HG02798 (cell line): ENCODE data around the gene ACVRL1.
"Not testable (repeated sequence)": the region's sequence is repeated elsewhere in the genome, so short reads cannot be mapped to it uniquely, and the experiment has no call there.

ENCODE experiments used
- ATAC-seq: cut with Tn5 transposase; IDR thresholded peaks from one replicate; pipeline ENCODE4 v1.9.1; 2021; ENCODE audit warnings: mild to moderate bottlenecking; ENCODE audit not compliant: unreplicated experiment, poor library complexity

Gene ACVRL1

GRCh38 chr12:51873251-51873994 lies 33.9 kb upstream of the ACVRL1 start:
- ATAC-seq: no peak

GRCh38 chr12:51874000-51874399 lies 33.3 kb upstream of the ACVRL1 start:
- ATAC-seq: no peak

GRCh38 chr12:51874486-51874885 lies 32.8 kb upstream of the ACVRL1 start:
- ATAC-seq: no peak

GRCh38 chr12:51879102-51879501 lies 28.2 kb upstream of the ACVRL1 start:
- ATAC-seq: no peak

GRCh38 chr12:51883295-51883694 lies 24.0 kb upstream of the ACVRL1 start:
- no peak for ATAC-seq

- no peak for ATAC-seq
These were observed 23.2 kb upstream of the ACVRL1 start for GRCh38 chr12:51883998-51884675.

GRCh38 chr12:51884676-51885229 lies 22.6 kb upstream of the ACVRL1 start:
- ATAC-seq: no peak

GRCh38 chr12:51885294-51886020 lies 21.8 kb upstream of the ACVRL1 start:
- not testable (repeated sequence) for ATAC-seq

- no peak for ATAC-seq
These were observed 21.1 kb upstream of the ACVRL1 start for GRCh38 chr12:51886021-51886710.

GRCh38 chr12:51887476-51888315 lies 19.6 kb upstream of the ACVRL1 start, which contains the start of gene ANKRD33:
ANKRD33 (plus strand) TSS chr12:51888103; CDS start chr12:51888187, 84 bp downstream.
- ATAC-seq: no peak

- ATAC-seq: no peak
These were observed 18.7 kb upstream of the ACVRL1 start for GRCh38 chr12:51888316-51889215.

GRCh38 chr12:51889216-51890132 lies 17.8 kb upstream of the ACVRL1 start:
- no peak for ATAC-seq

GRCh38 chr12:51890133-51890464 lies 17.2 kb upstream of the ACVRL1 start:
- ATAC-seq: no peak

- ATAC-seq: no peak
These were observed 16.7 kb upstream of the ACVRL1 start for GRCh38 chr12:51890511-51891171.

GRCh38 chr12:51891843-51892242 lies 15.5 kb upstream of the ACVRL1 start:
- ATAC-seq: no peak

GRCh38 chr12:51893786-51894185 lies 13.5 kb upstream of the ACVRL1 start:
- ATAC-seq: no peak
